Lung (tissue), 12 donors: ENCODE data around the gene CPD. TPM values are rescaled to one million over a fixed set of nuclear protein-coding genes. Genes with fewer than 3 reads are reported as not detected.
A peak's percentile ranks its signal among the peaks of the same experiment; 100 is the strongest.
"Not testable (repeated sequence)": the region's sequence is repeated elsewhere in the genome, so short reads cannot be mapped to it uniquely, and the experiment has no call there.

Source experiments
- ATAC-seq: fragments of 200-7000 bp; cut with Tn5 transposase; one replicate; pipeline ENCODE4 v1.9.1; 2020; ENCODE audit warnings: moderate number of reproducible peaks; ENCODE audit not compliant: insufficient read depth, low FRiP score
- DNase-seq, 3 donors: peaks; one replicate each; pipeline ENCODE4 v3.0.0-alpha.2; 2013 to 2017
- H3K27ac ChIP-seq, 2 donors: one replicate each; pipeline ENCODE4 v1.5.1; 2013; ENCODE audit warnings: mild to moderate bottlenecking in 2 of 2, moderate library complexity in 2 of 2, control low read depth in 1 of 2, inconsistent platforms in 1 of 2, low read depth in 1 of 2, low read length in 1 of 2
- H3K27me3 ChIP-seq, 3 donors: one replicate each; pipeline ENCODE4 v1.5.1; 2013; ENCODE audit warnings: low read length in 2 of 3; ENCODE audit not compliant: control insufficient read depth in 3 of 3, insufficient read depth in 3 of 3
- H3K36me3 ChIP-seq, 4 donors: one replicate each; pipeline ENCODE4 v1.5.1; 2013; ENCODE audit warnings: low read length in 4 of 4, mild to moderate bottlenecking in 1 of 4, moderate library complexity in 1 of 4; ENCODE audit not compliant: control insufficient read depth in 4 of 4, insufficient read depth in 4 of 4
- H3K4me1 ChIP-seq, 5 donors: one replicate each; pipeline ENCODE4 v1.5.1; 2013; ENCODE audit warnings: low read length in 5 of 5, mild to moderate bottlenecking in 2 of 5, moderate library complexity in 1 of 5; ENCODE audit not compliant: control insufficient read depth in 5 of 5, insufficient read depth in 5 of 5
- H3K4me3 ChIP-seq: one replicate; pipeline ENCODE4 v1.5.1; 2013; ENCODE audit warnings: mild to moderate bottlenecking, control low read depth, moderate library complexity
- H3K9ac ChIP-seq, 2 donors: one replicate each; pipeline ENCODE4 v1.5.1; 2013; ENCODE audit warnings: low read length in 2 of 2, control low read depth in 1 of 2; ENCODE audit not compliant: insufficient read depth in 1 of 2
- H3K9me3 ChIP-seq, 4 donors: one replicate each; pipeline ENCODE4 v1.5.1; 2013; ENCODE audit warnings: low read length in 3 of 4, mild to moderate bottlenecking in 1 of 4, moderate library complexity in 1 of 4; ENCODE audit not compliant: control insufficient read depth in 4 of 4, insufficient read depth in 3 of 4
- WGBS, 2 donors: extraction: QIAGEN DNeasy Blood & Tissue Kit; methylation state at CpG; one replicate each; pipeline ENCODE4 v1.1.7; 2013; 5-methylcytosine and 5-hydroxymethylcytosine counted together
- polyA plus RNA-seq, 2 donors: library from polyadenylated mRNA; stranded (reverse); fragments of 200-250 nt; gene quantifications; one replicate each; pipeline ENCODE4 v1.2.1, GENCODE V29; 2013
- total RNA-seq, 2 donors: library from RNA; depleted of rRNA in 1 of 2; stranded (reverse); fragments of >200 nt in 1 of 2; gene quantifications; one replicate each; pipeline ENCODE4 v1.2.1, GENCODE V29; 2014 to 2021
- TF ChIP-seq, protein P1 (sequence below): IDR thresholded peaks from 2 replicates; pipeline ENCODE4 v1.5.1; 2012; ENCODE audit warnings: mild to moderate bottlenecking; ENCODE audit errors: control extremely low read depth, extremely low read depth
- donor health status: control.
- donor health status: control.
- donor health status: Bipolar disorder and iron deficiency.
- donor health status: healthy.
- donor health status: DM: yes; HTN: yes; CAD: no.

Gene CPD
- total and polyA plus RNA-seq, 4 donors, result 11.1 to 126 (median 88.1) TPM

DNA sequence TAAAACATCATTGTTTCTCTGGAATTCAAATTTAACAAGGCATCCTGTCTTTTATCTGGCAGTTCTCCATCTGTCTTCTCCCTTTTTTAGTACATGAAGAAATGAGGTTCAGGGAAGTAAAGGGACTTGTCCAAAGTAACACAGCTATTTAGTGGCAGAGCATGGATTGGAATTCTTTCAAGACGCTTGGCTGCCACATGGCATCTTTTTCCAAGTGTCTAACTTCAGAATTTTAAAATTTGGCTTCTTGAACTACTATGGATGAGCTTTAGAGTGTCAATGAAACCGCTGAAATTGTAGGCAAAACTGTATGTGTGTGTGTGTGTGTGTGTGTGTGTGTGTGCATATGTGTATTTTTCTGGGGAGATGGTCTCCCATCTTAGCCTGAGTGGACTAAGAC is 39.6 kb upstream of the CPD start:
- ATAC-seq (no peak), DNase-seq (no peak)
- Histone ChIP-seq H3K36me3 (no peaks in the 10 kb centered on the region), H3K27ac (no peak overlapping the region), H3K9ac (no peak overlapping the region), H3K9me3 (no peaks in the 10 kb centered on the region), H3K4me3 (no peak overlapping the region), H3K4me1 (peaks cover 0 to 18% (median 4%) of the 10 kb centered on the region in 5 donors), H3K27me3 (no peaks in the 10 kb centered on the region)
- TF ChIP-seq, protein P1, sequence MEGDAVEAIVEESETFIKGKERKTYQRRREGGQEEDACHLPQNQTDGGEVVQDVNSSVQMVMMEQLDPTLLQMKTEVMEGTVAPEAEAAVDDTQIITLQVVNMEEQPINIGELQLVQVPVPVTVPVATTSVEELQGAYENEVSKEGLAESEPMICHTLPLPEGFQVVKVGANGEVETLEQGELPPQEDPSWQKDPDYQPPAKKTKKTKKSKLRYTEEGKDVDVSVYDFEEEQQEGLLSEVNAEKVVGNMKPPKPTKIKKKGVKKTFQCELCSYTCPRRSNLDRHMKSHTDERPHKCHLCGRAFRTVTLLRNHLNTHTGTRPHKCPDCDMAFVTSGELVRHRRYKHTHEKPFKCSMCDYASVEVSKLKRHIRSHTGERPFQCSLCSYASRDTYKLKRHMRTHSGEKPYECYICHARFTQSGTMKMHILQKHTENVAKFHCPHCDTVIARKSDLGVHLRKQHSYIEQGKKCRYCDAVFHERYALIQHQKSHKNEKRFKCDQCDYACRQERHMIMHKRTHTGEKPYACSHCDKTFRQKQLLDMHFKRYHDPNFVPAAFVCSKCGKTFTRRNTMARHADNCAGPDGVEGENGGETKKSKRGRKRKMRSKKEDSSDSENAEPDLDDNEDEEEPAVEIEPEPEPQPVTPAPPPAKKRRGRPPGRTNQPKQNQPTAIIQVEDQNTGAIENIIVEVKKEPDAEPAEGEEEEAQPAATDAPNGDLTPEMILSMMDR, result no peak
- WGBS, 2 donors, result 88% methylated on average over 2 of the region's 2 CpGs

- no peaks in the 10 kb centered on the region for H3K9me3 ChIP-seq
- no peaks in the 10 kb centered on the region for H3K36me3 ChIP-seq
- DNase-seq (peak; percentile 28 to 78 (median 56)), ATAC-seq (no peak)
- H3K9ac ChIP-seq, result peak overlapping the region in 1 of 2 donors; percentile 39
- H3K27me3 ChIP-seq, result no peaks in the 10 kb centered on the region
- peak overlapping the region; percentile 61 to 84 for H3K27ac ChIP-seq
- TF ChIP-seq, protein P1, result no peak
- 33 to 36% methylated on average over 6 of the region's 6 CpGs for WGBS, 2 donors
- peaks cover 4 to 25% (median 8%) of the 10 kb centered on the region in 5 donors for H3K4me1 ChIP-seq
- H3K4me3 ChIP-seq, result no peak overlapping the region
Measured at GRCh38 chr17:30340801-30341356, 37.8 kb upstream of the CPD start.

DNA sequence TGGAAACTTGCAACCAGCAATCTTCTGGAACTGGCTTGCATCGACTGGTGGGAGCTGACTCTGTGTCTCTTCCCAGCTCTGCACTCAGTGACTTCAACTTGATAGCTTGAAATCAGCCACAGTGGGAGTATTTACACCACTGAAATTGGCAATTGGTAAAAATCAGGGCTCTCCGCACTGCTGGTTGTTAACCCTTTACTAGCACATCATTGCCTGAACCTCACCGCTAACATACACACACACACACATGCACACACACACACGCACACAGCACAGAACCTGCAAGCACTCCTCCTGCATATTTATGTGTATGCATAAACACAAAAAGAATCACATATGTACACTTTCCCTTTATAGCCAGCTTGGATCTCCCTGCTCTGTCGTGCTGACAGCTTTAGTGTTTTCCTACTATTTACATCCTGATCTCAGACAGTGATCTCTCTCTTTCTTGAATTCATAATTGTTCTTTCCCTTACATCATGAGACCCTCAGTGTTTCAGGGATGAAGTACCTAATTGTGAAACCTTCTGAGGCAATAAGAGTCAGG is 37.0 kb upstream of the CPD start:
- Histone ChIP-seq H3K9me3 (no peaks in the 10 kb centered on the region), H3K9ac (no peak overlapping the region), H3K4me1 (peaks cover 4 to 25% (median 10%) of the 10 kb centered on the region in 5 donors), H3K27me3 (no peaks in the 10 kb centered on the region), H3K4me3 (no peak overlapping the region), H3K27ac (peak overlapping the region; percentile 55 to 62), H3K36me3 (no peaks in the 10 kb centered on the region)
- ATAC-seq (no peak), DNase-seq (no peak)
- 80 to 86% methylated on average over 5 of the region's 5 CpGs for WGBS, 2 donors
- TF ChIP-seq, protein P1, result no peak

GRCh38 chr17:30343244-30343643 is 35.5 kb upstream of the CPD start:
- ATAC-seq, H3K9me3 ChIP-seq, DNase-seq, H3K27me3 ChIP-seq, H3K4me3 ChIP-seq, H3K9ac ChIP-seq, H3K27ac ChIP-seq, H3K36me3 ChIP-seq: not testable (repeated sequence)
- WGBS, 2 donors, result 83 to 93% methylated on average over 3 of the region's 3 CpGs
- peaks cover 4 to 25% (median 14%) of the 10 kb centered on the region in 5 donors for H3K4me1 ChIP-seq
